Loucy (cell line): ENCODE measurements around the gene UNC13D.

Source experiments
- H2AFZ ChIP-seq: fragments of 200-600 bp; sonication (generic); 2 replicates; pipeline ENCODE4 v1.6.0; 2016; ENCODE audit warnings: antibody characterized with exemption, mild to moderate bottlenecking, low read length, moderate library complexity
- H3F3A ChIP-seq: fragments of 200-600 bp; 2 replicates; pipeline ENCODE4 v1.6.0; 2016; ENCODE audit warnings: antibody characterized with exemption, low read depth, mild to moderate bottlenecking
- H3K27me3 ChIP-seq: fragments of 200-600 bp; sonication (generic); 2 replicates; pipeline ENCODE4 v1.6.1; 2014; ENCODE audit warnings: low read length, mild to moderate bottlenecking; ENCODE audit not compliant: insufficient read depth, poor library complexity, severe bottlenecking
- H3K36me3 ChIP-seq: fragments of 200-600 bp; sonication (generic); 2 replicates; pipeline ENCODE4 v1.6.1; 2016; ENCODE audit warnings: low read length; ENCODE audit not compliant: insufficient read depth
- H3K4me1 ChIP-seq: fragments of 200-600 bp; sonication (generic); 2 replicates; pipeline ENCODE4 v1.5.1; 2014; ENCODE audit warnings: low read length, mild to moderate bottlenecking; ENCODE audit not compliant: insufficient read depth, poor library complexity, severe bottlenecking
- H3K4me2 ChIP-seq: fragments of 200-600 bp; sonication (generic); 2 replicates; pipeline ENCODE4 v1.6.0; 2014; ENCODE audit warnings: antibody characterized with exemption, low read length, low read depth, mild to moderate bottlenecking; ENCODE audit not compliant: poor library complexity, severe bottlenecking
- H3K4me3 ChIP-seq: fragments of 200-600 bp; sonication (generic); 2 replicates; pipeline ENCODE4 v1.5.1; 2014; ENCODE audit warnings: low read length, mild to moderate bottlenecking, mixed read lengths; ENCODE audit not compliant: poor library complexity, severe bottlenecking
- H3K79me2 ChIP-seq: fragments of 200-600 bp; sonication (generic); 2 replicates; pipeline ENCODE4 v1.6.1; 2014; ENCODE audit warnings: low read length; ENCODE audit not compliant: insufficient read depth
- H3K9ac ChIP-seq: fragments of 200-600 bp; sonication (generic); 2 replicates; pipeline ENCODE4 v1.6.0; 2014; ENCODE audit warnings: mild to moderate bottlenecking, low read depth, low read length, moderate library complexity; ENCODE audit not compliant: poor library complexity, severe bottlenecking
- H3K9me2 ChIP-seq: fragments of 200-600 bp; sonication (generic); replicated peaks from 2 replicates; pipeline ENCODE4 v1.6.1; 2016; ENCODE audit warnings: low read depth, low read length, mixed read lengths
- H3K9me3 ChIP-seq: fragments of 200-600 bp; sonication (generic); 2 replicates; pipeline ENCODE4 v1.6.1; 2014; ENCODE audit warnings: mild to moderate bottlenecking, antibody characterized with exemption, low read length, low read depth; ENCODE audit not compliant: insufficient read depth
- H4K20me1 ChIP-seq: fragments of 200-600 bp; sonication (generic); 2 replicates; pipeline ENCODE4 v1.6.0; 2014; ENCODE audit warnings: antibody characterized with exemption, low read length, mild to moderate bottlenecking; ENCODE audit not compliant: insufficient read depth, poor library complexity, severe bottlenecking
- CTCF ChIP-seq: fragments of 200-600 bp; sonication (generic); conservative IDR thresholded peaks from 2 replicates; pipeline ENCODE4 v1.5.1; 2014; ENCODE audit warnings: mild to moderate bottlenecking, antibody characterized with exemption, low read length
- EZH2phosphoT487 ChIP-seq: fragments of 200-600 bp; IDR thresholded peaks from 2 replicates; pipeline ENCODE4 v1.6.1; 2018; ENCODE audit warnings: antibody characterized with exemption, mild to moderate bottlenecking, moderate library complexity, borderline replicate concordance

The UNC13D gene

GRCh38 chr17:75828741-75829140 lies 15.5 kb downstream of the UNC13D start:
- Histone ChIP-seq H3K9me3 (no peaks in the 10 kb centered on the region), H2AFZ (no peak overlapping the region), H3K36me3 (peaks cover 46% of the 10 kb centered on the region; the same call in 1 of the 2 replicates), H3K4me2 (no peak overlapping the region), H3K9ac (no peak overlapping the region), H3K27me3 (no peaks in the 10 kb centered on the region), H3K9me2 (no peaks in the 10 kb centered on the region), H3K4me3 (no peak overlapping the region), H3K79me2 (peaks cover 4% of the 10 kb centered on the region; the same call in 1 of the 2 replicates), H3F3A (no peaks in the 10 kb centered on the region), H4K20me1 (peaks cover 24% of the 10 kb centered on the region), H3K4me1 (peaks cover 22% of the 10 kb centered on the region)
- TF ChIP-seq CTCF (no peak), EZH2phosphoT487 (no peak)

- no peak overlapping the region for H3K9ac ChIP-seq
- peaks cover 21% of the 10 kb centered on the region for H4K20me1 ChIP-seq
- H3K36me3 ChIP-seq, result peaks cover 47% of the 10 kb centered on the region; the same call in 1 of the 2 replicates
- H3K79me2 ChIP-seq, result peaks cover 4% of the 10 kb centered on the region; the same call in 1 of the 2 replicates
- no peak overlapping the region for H3K4me3 ChIP-seq
- no peaks in the 10 kb centered on the region for H3F3A ChIP-seq
- no peaks in the 10 kb centered on the region for H3K9me2 ChIP-seq
- no peaks in the 10 kb centered on the region for H3K9me3 ChIP-seq
- peaks cover 15% of the 10 kb centered on the region for H3K4me1 ChIP-seq
- H3K4me2 ChIP-seq, result no peak overlapping the region
- H3K27me3 ChIP-seq, result no peaks in the 10 kb centered on the region
- TF ChIP-seq EZH2phosphoT487 (no peak), CTCF (no peak)
- H2AFZ ChIP-seq, result no peak overlapping the region
Measured at GRCh38 chr17:75828076-75828400, 16.2 kb downstream of the UNC13D start.

- H3F3A ChIP-seq, result no peaks in the 10 kb centered on the region
- H3K36me3 ChIP-seq, result peaks cover 48% of the 10 kb centered on the region; the same call in 1 of the 2 replicates
- H3K4me3 ChIP-seq, result no peak overlapping the region
- no peak overlapping the region for H2AFZ ChIP-seq
- peaks cover 9% of the 10 kb centered on the region for H3K4me1 ChIP-seq
- H3K9ac ChIP-seq, result peak overlapping the region; percentile 35
- peaks cover 4% of the 10 kb centered on the region; the same call in 1 of the 2 replicates for H3K79me2 ChIP-seq
- H4K20me1 ChIP-seq, result peaks cover 16% of the 10 kb centered on the region
- H3K9me2 ChIP-seq, result no peaks in the 10 kb centered on the region
- no peaks in the 10 kb centered on the region for H3K27me3 ChIP-seq
- TF ChIP-seq EZH2phosphoT487 (no peak), CTCF (peak; percentile 64)
- no peaks in the 10 kb centered on the region for H3K9me3 ChIP-seq
- no peak overlapping the region for H3K4me2 ChIP-seq
Measured at GRCh38 chr17:75827308-75828075, 16.7 kb downstream of the UNC13D start.
